Right ventricle myocardium superior (tissue), 1 donor: ENCODE results near the gene RAB44. TPM values are rescaled to one million over a fixed set of nuclear protein-coding genes. Genes with fewer than 3 reads are reported as not detected.
"Not testable (repeated sequence)": the region's sequence is repeated elsewhere in the genome, so short reads cannot be mapped to it uniquely, and the experiment has no call there.

Experiments used
- ATAC-seq: fragments of 200-7000 bp; cut with Tn5 transposase; one replicate; pipeline ENCODE4 v1.9.1; 2020; ENCODE audit warnings: mild to moderate bottlenecking; ENCODE audit not compliant: poor library complexity
- DNase-seq: peaks from one replicate; pipeline ENCODE4 v3.0.0-alpha.2; 2020
- intact Hi-C: fragments of 100-400 bp; cut with DNase I; formaldehyde crosslinking; loops from one replicate; pipeline ENCODE4 v1.11.2; 2022
- total RNA-seq: library from RNA; stranded (reverse); fragmentation: NEBNext Ultra II Directional; extraction: Animal tissue kit (Norgen Biotek cat#: 25700); gene quantifications from one replicate; pipeline ENCODE4 v1.2.1, GENCODE V29; 2021
- donor health status: DM: no; HTN: yes; CAD: no; lungs with severe emphysema.

RAB44 gene
- total RNA-seq, 1 donor from 2014 or later: not detected

DNA sequence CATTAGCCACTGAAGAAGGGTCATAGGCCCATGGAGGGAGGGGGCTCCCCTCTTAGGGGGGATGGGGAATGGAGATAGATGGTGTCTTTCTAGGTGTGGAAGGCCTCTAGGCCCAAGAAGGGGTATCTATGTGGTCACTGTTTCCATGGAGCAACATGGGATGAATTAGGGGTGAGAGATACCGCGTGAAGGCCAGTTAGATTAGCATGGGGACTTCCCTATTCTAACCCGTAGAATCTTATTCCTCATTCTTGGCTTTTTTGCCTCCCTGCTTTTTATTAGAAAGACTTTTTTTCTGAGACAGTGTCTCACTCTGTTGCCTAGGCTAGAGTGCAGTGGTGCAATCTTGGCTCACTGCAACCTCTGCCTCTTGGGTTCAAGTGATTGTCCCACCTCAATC, 3.2 kb downstream of the RAB44 start:
- no peak for DNase-seq
- peak; percentile 45 for ATAC-seq
- intact Hi-C loops: no loop called here

GRCh38 chr6:36701401-36701991, 3.9 kb downstream of the RAB44 start:
- no peak for DNase-seq
- peak; percentile 25 for ATAC-seq
- intact Hi-C loops: no loop called here

DNA sequence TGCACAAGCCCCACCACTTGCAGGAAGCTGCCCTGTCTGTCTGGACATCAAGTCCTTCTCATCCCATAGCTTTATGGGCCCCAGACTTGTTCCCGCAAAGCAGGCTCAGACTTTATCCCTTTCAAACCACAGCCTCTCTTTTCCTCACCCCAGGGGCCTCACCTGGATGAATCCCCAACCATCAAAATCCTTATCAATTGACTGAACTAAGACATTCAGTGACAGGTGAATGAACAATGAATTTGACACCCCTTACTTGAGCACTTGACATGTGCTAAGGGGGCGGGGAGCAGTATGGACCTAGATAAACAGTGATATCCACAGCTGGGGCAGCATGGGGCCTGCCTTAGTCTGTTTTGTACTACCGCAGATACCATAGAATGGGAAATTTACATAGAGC, 5.0 kb downstream of the RAB44 start:
- intact Hi-C loops: no loop called here
- ATAC-seq (no peak), DNase-seq (no peak)

GRCh38 chr6:36703081-36703606, 5.5 kb downstream of the RAB44 start:
- intact Hi-C loops: no loop called here
- ATAC-seq (no peak), DNase-seq (no peak)

GRCh38 chr6:36703982-36704381, 6.4 kb downstream of the RAB44 start:
- DNase-seq (no peak), ATAC-seq (no peak)

DNA sequence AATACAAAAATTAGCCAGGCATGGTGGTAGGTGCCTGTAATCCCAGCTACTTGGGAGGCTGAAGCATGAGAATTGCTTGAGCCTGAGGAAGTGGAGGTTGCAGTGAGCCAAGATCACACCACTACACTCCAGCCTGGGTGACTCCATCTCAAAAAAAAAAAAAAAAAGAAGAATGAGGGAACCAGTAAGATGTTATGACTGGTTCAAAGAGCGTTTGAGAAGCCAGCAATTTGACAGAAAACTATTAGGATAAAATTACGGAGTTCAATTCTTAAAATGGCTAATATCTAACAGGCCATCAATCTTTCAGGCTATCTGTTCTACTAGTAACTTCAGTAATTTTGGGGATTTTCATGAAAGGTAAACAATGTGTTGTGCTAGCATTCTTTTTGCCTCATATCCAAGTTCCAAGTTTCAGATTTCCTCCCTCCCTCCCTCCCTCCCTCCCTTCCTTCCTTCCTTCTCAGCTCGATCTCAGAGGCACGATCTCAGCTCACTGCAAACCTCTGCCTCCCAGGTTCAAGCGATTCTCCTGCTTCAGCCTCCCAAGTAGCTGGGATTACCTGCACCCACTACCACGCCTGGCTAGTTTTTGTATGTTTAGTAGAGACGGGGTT, 7.4 kb downstream of the RAB44 start:
- intact Hi-C loops, ATAC-seq, DNase-seq: not testable (repeated sequence)

More at GRCh38 chr6:36703982-36704381, 6.4 kb downstream of the RAB44 start:
- intact Hi-C loops: no loop called here

GRCh38 chr6:36706339-36706738, 8.7 kb downstream of the RAB44 start:
- DNase-seq (no peak), ATAC-seq (no peak)
- intact Hi-C loops: no loop called here

GRCh38 chr6:36712816-36713215, 15.2 kb downstream of the RAB44 start:
- DNase-seq: no peak
- intact Hi-C loops: no loop called here
- ATAC-seq: no peak

- ATAC-seq: no peak
- intact Hi-C loops: no loop called here
- no peak for DNase-seq
Observed at GRCh38 chr6:36713846-36714245, 16.2 kb downstream of the RAB44 start.

- no peak for DNase-seq
- ATAC-seq: no peak
- intact Hi-C loops: no loop called here
Observed at GRCh38 chr6:36714511-36714910, 16.9 kb downstream of the RAB44 start.

DNA sequence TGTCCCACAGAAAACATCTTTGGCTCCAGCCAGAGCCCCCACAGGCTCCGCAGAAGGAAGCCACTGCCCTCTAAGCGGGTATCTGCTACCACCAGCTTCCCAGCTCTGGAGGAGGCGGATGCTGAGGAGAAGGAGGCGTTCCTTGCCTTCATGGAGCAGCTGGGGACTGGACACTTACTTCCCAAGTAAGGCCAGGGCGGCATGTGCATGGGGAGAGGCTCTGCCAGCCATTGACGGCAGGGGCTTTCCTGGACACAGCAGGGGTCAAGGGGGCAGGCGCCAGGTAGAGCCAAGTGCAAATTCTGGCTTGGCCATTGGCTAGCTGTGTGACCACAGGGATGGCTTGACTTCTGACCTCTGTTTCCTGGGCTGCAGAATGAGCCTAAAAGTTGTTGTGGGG, 17.8 kb downstream of the RAB44 start:
- no peak for ATAC-seq
- intact Hi-C loops: no loop called here
- no peak for DNase-seq

- intact Hi-C loops: no loop called here
- ATAC-seq: no peak
- DNase-seq: no peak
Observed at GRCh38 chr6:36716476-36717093, 19.0 kb downstream of the RAB44 start.

DNA sequence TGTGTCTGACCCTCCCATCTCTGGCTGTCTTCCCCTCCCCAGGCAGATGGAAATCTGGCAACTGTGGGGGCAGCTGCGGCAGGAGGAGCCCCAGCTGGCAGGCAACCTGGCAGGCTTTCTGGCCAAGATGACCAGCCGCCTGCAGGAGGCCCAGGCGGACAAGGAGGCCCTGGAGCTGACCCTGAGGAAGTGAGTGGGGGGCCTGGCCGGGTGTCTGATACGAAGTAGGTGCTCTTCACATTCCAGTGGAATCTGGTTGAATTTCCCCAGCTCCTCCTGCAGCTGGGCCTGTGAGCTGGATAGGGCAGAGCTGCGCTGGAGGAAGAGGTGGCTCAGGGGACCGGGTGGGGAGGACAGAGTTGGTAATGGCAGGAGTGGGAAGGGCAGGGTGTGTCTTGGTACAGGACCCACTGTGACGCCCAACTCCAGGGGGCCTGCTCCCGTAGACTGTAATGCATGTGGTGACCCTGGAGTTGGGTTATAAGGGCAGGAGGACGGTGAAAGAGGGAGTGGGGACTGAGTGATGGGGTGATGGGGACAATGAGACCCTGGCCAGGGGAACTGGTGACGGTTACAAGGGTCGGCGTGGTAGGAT, 19.7 kb downstream of the RAB44 start:
- ATAC-seq (no peak), DNase-seq (no peak)
- intact Hi-C loops: no loop called here

- DNase-seq: no peak
- intact Hi-C loops: no loop called here
- ATAC-seq: no peak
Observed at GRCh38 chr6:36717871-36718540, 20.4 kb downstream of the RAB44 start.

DNA sequence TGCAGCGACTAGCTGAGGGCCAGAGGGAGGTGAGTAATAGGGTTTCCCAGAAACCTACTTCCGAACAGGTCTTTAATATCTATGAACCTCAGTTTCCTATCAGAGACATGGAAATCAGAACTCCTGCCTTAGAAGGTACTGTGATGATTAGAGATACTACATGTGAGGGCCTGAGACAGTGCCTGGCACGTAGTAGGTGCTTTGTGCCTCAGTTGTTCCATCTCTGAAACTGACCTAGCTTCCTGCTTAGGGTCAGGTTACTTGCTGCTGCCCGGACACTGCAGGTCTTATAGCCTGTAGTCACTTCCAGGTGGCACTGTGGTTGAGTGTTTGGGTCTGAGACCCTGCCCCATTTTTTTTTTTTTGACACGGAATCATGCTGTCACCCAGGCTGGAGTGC, 20.9 kb downstream of the RAB44 start:
- ATAC-seq: no peak
- intact Hi-C loops: no loop called here
- DNase-seq: no peak

DNA sequence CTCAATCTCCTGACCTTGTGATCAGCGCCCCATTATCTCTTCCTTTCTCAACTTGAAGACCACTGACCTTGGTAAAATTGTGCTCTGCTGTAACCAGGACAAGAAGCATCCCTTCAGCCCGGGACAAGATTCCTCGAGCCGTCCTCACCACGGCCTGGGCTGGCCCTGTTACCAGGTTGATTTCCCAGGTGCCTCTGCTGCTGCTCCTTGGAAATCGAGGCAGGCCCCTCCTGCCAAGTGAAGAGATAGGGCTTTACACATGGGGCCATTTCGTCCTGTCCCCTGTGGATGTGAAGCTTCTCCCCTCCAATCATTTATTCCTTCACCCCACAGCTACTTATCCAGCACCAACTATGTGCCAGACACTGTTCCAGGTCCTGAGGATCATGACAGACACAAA, 21.5 kb downstream of the RAB44 start:
- no peak for ATAC-seq
- DNase-seq: no peak
- intact Hi-C loops: no loop called here

DNA sequence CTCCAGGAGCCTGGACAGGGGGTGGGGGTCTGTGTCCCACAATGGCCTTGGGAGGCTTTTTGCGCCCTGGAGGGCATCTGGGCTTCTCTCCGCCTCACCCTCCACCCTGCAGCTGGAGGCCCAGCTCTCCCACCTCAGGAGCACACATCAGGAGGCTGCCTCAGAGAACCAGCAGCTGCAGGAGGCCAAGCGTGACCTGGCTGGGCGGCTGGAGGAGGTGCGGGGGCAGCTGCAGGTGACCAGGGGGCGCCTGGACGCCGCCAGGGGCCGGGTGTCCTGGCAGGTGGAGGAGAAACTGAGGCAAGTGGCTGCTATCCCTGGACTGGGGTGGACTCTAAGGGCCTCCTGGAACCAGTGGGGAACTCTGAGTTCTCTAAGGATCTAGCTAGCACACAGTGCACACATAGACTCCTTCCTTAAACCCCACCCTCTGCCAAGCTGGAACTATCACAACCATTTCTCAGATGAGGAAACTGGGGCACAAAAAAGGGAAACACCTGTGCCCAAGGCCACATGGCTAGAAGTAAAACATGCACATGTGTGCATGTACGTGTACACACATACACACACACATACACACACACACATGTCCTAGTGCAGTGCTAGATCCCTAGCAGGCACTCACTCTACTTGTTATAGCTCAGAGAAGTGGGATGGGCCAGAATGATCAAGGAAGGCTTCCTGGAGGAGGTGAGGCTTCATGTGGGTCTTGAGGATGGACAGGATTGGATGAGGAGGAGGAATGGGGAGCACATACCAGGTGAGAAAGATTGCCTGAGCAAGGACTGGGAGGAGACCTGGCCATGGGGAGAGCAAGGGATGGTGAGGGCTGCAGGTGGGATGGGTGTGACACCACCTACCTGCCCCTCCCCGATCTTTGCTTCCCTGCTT, 22.9 kb downstream of the RAB44 start:
- no peak for DNase-seq
- ATAC-seq: no peak
- intact Hi-C loops: no loop called here

- DNase-seq (no peak), ATAC-seq (no peak)
- intact Hi-C loops: no loop called here
Observed at GRCh38 chr6:36721369-36722140, 23.9 kb downstream of the RAB44 start.
